ENCODE results near the gene ERCC6.

ERCC6 gene

DNA sequence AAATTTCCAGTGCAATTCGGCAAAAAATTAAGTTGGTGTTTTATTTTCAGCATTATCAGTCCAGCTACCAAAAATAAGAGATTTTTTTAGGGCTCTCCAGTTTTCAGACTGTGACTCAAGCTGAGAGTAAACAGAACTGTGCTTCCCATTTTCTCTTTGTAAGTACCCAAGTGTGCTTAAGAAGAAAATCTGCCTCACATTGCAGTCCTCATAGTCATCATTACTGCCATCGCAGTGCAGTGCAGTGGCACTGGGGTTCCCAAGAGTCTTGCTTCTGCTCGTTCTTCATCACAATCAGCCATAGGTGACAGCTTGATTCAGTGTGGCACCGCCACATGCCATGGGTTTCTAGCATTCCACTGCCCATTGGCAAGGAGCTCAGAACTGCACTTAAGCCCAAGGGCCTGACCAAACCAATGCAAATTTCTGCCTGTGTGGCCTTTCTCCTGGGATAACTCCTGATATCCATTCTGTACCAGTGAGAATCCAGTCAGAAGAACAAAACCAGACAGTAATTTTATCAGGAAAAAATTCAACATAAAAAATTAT is 25.6 kb upstream of the ERCC6 start:
- TF ChIP-seq, protein P1, sequence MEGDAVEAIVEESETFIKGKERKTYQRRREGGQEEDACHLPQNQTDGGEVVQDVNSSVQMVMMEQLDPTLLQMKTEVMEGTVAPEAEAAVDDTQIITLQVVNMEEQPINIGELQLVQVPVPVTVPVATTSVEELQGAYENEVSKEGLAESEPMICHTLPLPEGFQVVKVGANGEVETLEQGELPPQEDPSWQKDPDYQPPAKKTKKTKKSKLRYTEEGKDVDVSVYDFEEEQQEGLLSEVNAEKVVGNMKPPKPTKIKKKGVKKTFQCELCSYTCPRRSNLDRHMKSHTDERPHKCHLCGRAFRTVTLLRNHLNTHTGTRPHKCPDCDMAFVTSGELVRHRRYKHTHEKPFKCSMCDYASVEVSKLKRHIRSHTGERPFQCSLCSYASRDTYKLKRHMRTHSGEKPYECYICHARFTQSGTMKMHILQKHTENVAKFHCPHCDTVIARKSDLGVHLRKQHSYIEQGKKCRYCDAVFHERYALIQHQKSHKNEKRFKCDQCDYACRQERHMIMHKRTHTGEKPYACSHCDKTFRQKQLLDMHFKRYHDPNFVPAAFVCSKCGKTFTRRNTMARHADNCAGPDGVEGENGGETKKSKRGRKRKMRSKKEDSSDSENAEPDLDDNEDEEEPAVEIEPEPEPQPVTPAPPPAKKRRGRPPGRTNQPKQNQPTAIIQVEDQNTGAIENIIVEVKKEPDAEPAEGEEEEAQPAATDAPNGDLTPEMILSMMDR (IDR thresholded peaks at IDR 0.05; ENCODE audit: low read length, missing control alignments): no peak
- DNase-seq (ENCODE audit: low read depth): no peak

DNA sequence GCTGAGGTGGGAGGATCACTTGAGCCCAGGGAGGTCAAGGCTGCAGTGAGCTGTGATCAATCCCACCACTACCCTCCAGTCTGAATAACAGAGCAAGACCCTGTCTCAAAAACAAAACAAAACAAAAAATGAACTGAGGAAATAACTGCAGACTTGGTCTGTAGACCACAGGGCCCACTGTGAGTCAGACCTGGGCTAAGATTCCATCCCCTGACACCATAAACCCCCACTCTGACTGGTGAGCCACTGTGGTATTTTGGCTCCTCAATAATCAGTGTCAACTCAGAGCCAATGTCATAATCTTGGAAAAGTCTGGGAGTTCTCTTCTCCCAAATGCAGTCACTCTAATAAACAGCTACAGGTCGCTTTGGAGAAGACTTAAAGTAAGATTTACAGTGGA is 24.0 kb upstream of the ERCC6 start:
- H3K4me3 ChIP-seq (replicated peaks; ENCODE audit: low read depth, low read length): no peak overlapping the region
- TF ChIP-seq, protein P1 (IDR thresholded peaks at IDR 0.05; ENCODE audit: low read length, missing control alignments): no peak
- no peak for DNase-seq (ENCODE audit: low read depth)

More for the DNA sequence above, 25.6 kb upstream of the ERCC6 start:
- H3K4me3 ChIP-seq (replicated peaks; ENCODE audit: low read depth, low read length): no peak overlapping the region

DNA sequence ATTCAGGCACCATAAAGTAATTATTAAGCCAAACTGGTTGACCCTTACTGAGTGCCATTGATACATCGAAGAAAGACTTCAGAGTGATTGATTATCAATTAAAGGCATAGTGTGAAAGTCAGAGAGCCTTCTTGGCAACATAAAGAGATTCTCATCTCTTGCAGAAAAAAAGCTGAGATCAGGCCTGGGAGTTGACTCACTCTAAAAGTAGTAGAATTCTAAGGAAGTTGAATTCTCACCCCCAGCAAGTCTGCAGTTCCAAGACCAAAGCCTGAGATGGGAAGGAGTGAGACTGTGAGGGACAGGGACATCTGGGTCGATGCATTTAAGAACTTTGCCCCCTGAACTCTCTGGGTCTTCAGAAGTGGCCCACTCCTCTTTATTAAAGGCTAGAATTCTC is 21.6 kb upstream of the ERCC6 start:
- TF ChIP-seq, protein P1 (IDR thresholded peaks at IDR 0.05; ENCODE audit: low read length, missing control alignments): no peak
- no peak for DNase-seq (ENCODE audit: low read depth)
- H3K4me3 ChIP-seq (replicated peaks; ENCODE audit: low read depth, low read length): no peak overlapping the region

DNA sequence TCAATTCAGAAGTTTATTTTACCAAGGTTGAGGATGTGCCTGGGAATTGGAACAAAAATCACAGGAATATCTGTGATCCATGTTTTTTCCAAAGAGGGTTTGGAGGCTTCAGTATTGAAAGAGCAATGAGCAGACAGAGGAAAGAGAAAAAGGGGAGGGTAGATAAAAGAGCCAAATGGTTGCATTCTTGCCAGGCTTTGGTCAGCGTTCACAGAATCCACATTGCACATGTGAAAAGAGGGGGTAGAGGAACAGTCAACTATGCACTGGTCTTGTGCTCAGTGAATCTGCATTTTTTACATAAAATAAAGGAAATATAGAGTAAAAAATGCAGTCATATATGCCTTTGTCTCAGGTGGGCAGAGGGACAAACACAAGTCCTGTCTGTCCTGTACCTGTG is 20.6 kb upstream of the ERCC6 start:
- H3K4me3 ChIP-seq (replicated peaks; ENCODE audit: low read depth, low read length): no peak overlapping the region
- TF ChIP-seq, protein P1 (IDR thresholded peaks at IDR 0.05; ENCODE audit: low read length, missing control alignments): no peak
- no peak for DNase-seq (ENCODE audit: low read depth)

DNA sequence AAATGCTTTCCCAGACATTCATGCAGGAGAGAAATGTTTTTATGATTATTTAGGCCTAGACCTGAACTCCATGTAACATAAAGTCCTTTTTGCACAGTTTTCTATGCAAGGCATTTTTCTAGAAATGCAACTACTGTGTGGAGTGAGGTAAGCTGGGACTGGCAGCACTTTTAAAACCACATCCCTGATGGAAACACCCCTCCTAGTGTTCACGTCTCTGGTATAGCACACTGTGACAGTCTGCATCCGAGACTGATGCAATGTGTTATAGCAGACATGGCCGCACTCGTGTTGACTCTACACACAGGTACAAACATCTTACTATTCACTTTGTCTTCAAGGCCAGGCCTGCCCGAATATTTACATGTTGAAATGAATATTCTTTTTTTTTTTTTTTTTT is 19.3 kb upstream of the ERCC6 start:
- no peak overlapping the region for H3K4me3 ChIP-seq (replicated peaks; ENCODE audit: low read depth, low read length)
- no peak for DNase-seq (ENCODE audit: low read depth)
- TF ChIP-seq, protein P1 (IDR thresholded peaks at IDR 0.05; ENCODE audit: low read length, missing control alignments): no peak

DNA sequence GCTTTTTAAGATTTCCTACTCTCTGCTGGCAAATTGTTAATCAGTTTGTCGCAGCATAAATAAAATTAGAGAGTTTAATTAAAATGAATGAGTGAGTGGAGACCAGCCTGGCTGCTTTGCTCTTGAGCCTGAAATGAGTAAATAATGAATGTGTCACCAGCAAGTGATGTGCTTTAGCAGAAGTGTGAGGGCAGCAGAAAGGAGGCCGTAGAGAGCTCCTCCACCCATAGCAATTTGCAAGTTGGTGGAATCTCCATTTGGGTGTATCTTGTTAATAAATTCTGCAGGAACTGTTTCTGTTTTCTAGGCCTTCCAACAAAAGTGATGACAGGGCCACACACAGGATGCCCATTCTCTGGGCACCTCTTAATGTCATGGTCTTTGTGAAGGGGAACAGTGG is 18.8 kb upstream of the ERCC6 start:
- DNase-seq (ENCODE audit: low read depth): no peak
- TF ChIP-seq, protein P1 (IDR thresholded peaks at IDR 0.05; ENCODE audit: low read length, missing control alignments): no peak
- H3K4me3 ChIP-seq (replicated peaks; ENCODE audit: low read depth, low read length): no peak overlapping the region

DNA sequence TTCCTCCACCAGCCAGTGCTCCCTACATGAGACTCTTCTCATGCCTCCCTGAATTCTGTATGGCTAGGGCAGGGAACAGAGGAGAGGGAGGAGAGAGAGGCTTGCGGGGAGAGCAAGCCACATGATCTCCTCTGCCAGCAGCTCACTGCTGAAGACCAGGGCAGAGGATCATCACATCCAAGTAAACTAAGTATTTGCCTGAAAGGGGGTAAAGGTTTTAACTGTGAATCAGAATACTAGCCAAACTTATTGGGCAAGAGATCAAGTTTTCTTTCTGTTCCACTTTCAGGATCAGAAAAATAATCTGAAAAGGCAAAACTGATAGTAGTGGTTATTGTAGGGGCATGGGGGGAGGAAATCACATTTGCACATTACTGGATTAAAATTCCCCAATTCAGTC is 17.8 kb upstream of the ERCC6 start:
- DNase-seq (ENCODE audit: low read depth): no peak
- H3K4me3 ChIP-seq (replicated peaks; ENCODE audit: low read depth, low read length): no peak overlapping the region
- TF ChIP-seq, protein P1 (IDR thresholded peaks at IDR 0.05; ENCODE audit: low read length, missing control alignments): no peak
